GM12875 (cell line): ENCODE results near the gene ACTL6B.

Experiments used
- H3K4me3 ChIP-seq: one replicate; pipeline ENCODE4 v1.5.1; 2011; ENCODE audit warnings: low read depth, low read length, control low read depth
- CTCF ChIP-seq: IDR thresholded peaks from 2 replicates; pipeline ENCODE4 v1.5.1; 2011; ENCODE audit warnings: low read depth, mild to moderate bottlenecking, control low read depth, inconsistent platforms, low read length, moderate library complexity, borderline replicate concordance; ENCODE audit not compliant: insufficient read depth

ACTL6B gene

GRCh38 chr7:100606313-100606712, 49.9 kb downstream of the ACTL6B start:
- TF ChIP-seq CTCF = no peak
- H3K4me3 ChIP-seq = no peak overlapping the region

- H3K4me3 ChIP-seq = peak overlapping the region; percentile 61
- no peak for TF ChIP-seq CTCF
Observed at GRCh38 chr7:100604976-100605911, 51.0 kb downstream of the ACTL6B start.

GRCh38 chr7:100604028-100604975, 51.9 kb downstream of the ACTL6B start:
- peak overlapping the region; percentile 61 for H3K4me3 ChIP-seq
- peak; percentile 40; the same call in 1 of the 2 replicates for TF ChIP-seq CTCF

- TF ChIP-seq CTCF = no peak
Observed at GRCh38 chr7:100603726-100604027, 52.6 kb downstream of the ACTL6B start.

GRCh38 chr7:100602889-100603725, 53.1 kb downstream of the ACTL6B start:
- no peak for TF ChIP-seq CTCF
- no peak overlapping the region for H3K4me3 ChIP-seq

More at GRCh38 chr7:100603726-100604027, 52.6 kb downstream of the ACTL6B start:
- H3K4me3 ChIP-seq = peak overlapping the region; percentile 27

GRCh38 chr7:100600730-100601038, 55.6 kb downstream of the ACTL6B start:
- TF ChIP-seq CTCF = no peak
- H3K4me3 ChIP-seq = no peak overlapping the region
